Neural crest cell (in vitro differentiated cells): ENCODE results near the gene EPHA6. TPM values are rescaled to one million over a fixed set of nuclear protein-coding genes. Genes with fewer than 3 reads are reported as not detected.
"Not testable (repeated sequence)": the region's sequence is repeated elsewhere in the genome, so short reads cannot be mapped to it uniquely, and the experiment has no call there.

Experiments
- DNase-seq: peaks from one replicate; pipeline ENCODE4 v3.0.0; 2021; ENCODE audit warnings: low read depth, mixed read lengths, low spot score
- H3K27ac Mint-ChIP-seq: one replicate; pipeline ENCODE4 v1.8.0; 2021; ENCODE audit warnings: mild to moderate bottlenecking, mixed read lengths; ENCODE audit not compliant: unreplicated experiment
- H3K27me3 Mint-ChIP-seq: 2 replicates; pipeline ENCODE4 v1.8.0; 2021; ENCODE audit warnings: low read depth, mild to moderate bottlenecking, mixed read lengths
- H3K36me3 Mint-ChIP-seq: 2 replicates; pipeline ENCODE4 v1.8.0; 2021; ENCODE audit warnings: low read depth, mild to moderate bottlenecking, mixed read lengths
- H3K4me1 Mint-ChIP-seq: 2 replicates; pipeline ENCODE4 v1.8.0; 2021; ENCODE audit warnings: mixed read lengths
- H3K4me3 Mint-ChIP-seq: one replicate; pipeline ENCODE4 v1.8.0; 2021; ENCODE audit warnings: mild to moderate bottlenecking, mixed read lengths
- H3K9me3 Mint-ChIP-seq: 2 replicates; pipeline ENCODE4 v1.8.0; 2021; ENCODE audit warnings: mixed read lengths
- CTCF ChIP-seq: fragments of 200-600 bp; sonication (generic); conservative IDR thresholded peaks from 2 replicates; pipeline ENCODE4 v1.5.0; 2021; ENCODE audit warnings: antibody characterized with exemption, mild to moderate bottlenecking
- total RNA-seq: library from RNA; stranded (reverse); gene quantifications from 2 replicates; pipeline ENCODE4 v1.2.1, GENCODE V29; 2021

EPHA6 gene
- total RNA-seq, 1 donor from 2014 or later, result 0.96 TPM

GRCh38 chr3:97432914-97433313 is 618.5 kb downstream of the EPHA6 start:
- DNase-seq, result no peak
- Mint-ChIP-seq H3K4me1 (no peaks in the 10 kb centered on the region), H3K27ac (no peak overlapping the region), H3K9me3 (no peaks in the 10 kb centered on the region), H3K4me3 (no peak overlapping the region), H3K36me3 (no peaks in the 10 kb centered on the region), H3K27me3 (no peaks in the 10 kb centered on the region)
- TF ChIP-seq CTCF, result no peak

DNA sequence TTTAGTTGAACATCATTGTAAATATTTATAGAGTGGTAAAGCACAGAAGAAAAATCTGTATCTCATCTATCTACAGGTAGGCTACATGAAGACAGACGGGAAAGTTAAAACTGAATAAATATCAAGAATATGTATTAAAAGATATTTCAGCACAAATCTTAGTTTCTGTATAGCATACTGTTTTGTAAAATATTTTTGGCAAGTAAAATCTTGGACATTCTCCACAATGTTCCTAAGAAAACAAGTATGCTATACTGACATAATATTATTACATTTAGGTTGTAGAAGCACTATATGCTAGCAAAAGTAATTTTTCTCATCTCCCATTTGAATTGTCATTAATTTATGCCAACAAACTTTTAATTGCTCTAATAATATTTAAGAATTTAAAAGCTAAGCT is 623.7 kb downstream of the EPHA6 start:
- no peak for TF ChIP-seq CTCF
- Mint-ChIP-seq H3K27ac (no peak overlapping the region), H3K4me3 (no peak overlapping the region), H3K4me1 (no peaks in the 10 kb centered on the region), H3K9me3 (no peaks in the 10 kb centered on the region), H3K36me3 (no peaks in the 10 kb centered on the region), H3K27me3 (no peaks in the 10 kb centered on the region)
- DNase-seq, result no peak

DNA sequence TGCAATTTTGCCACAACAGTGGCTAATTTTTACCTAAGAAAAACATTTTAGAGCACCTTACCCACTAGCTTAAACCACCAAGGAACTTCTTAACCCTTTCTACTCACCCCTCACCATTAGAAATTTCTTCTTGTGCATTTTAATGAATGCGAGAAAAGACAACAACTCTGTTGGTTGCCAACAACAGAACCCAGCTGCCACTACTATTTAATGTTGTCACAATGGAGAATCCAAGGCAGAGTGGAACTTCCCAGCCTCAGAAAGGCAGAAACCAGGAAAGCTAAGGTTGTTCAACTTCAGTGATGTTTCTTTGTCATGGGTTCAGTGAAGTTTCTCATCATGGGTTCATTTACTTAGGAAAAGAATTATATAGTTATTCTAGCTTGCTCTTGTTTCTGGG is 625.0 kb downstream of the EPHA6 start:
- H3K4me1 Mint-ChIP-seq, result no peaks in the 10 kb centered on the region
- TF ChIP-seq CTCF, result no peak
- H3K9me3 Mint-ChIP-seq, result no peaks in the 10 kb centered on the region
- no peak for DNase-seq
- no peak overlapping the region for H3K4me3 Mint-ChIP-seq
- H3K27ac Mint-ChIP-seq, result no peak overlapping the region
- no peaks in the 10 kb centered on the region for H3K27me3 Mint-ChIP-seq
- no peaks in the 10 kb centered on the region for H3K36me3 Mint-ChIP-seq

- no peak overlapping the region for H3K4me3 Mint-ChIP-seq
- H3K27ac Mint-ChIP-seq, result no peak overlapping the region
- DNase-seq, result no peak
- H3K9me3 Mint-ChIP-seq, result no peaks in the 10 kb centered on the region
- peaks cover 6% of the 10 kb centered on the region for H3K27me3 Mint-ChIP-seq
- no peaks in the 10 kb centered on the region for H3K4me1 Mint-ChIP-seq
- H3K36me3 Mint-ChIP-seq, result no peaks in the 10 kb centered on the region
- TF ChIP-seq CTCF, result no peak
Observed at GRCh38 chr3:97464035-97464434, 649.6 kb downstream of the EPHA6 start.

DNA sequence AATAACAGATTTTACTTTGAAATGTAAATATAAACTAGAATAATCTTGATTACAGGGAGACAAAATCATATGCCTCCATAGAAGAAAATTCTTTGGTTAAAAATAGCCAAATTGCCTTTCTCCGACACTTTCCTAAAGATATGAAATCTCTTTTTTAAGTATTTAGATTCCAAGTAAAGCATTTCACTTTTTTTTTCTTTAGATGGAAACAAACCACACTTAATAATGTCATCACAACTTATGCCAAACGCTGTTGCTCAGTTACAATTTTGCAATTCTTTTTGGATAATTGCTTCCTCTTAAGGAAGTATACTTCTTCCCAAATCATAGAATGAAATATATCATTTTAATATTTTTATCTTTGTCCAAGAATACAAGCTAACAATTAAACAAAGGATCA is 656.1 kb downstream of the EPHA6 start:
- H3K27ac Mint-ChIP-seq, result no peak overlapping the region
- H3K27me3 Mint-ChIP-seq, result peaks cover 8% of the 10 kb centered on the region
- H3K4me3 Mint-ChIP-seq, result no peak overlapping the region
- DNase-seq, result no peak
- H3K4me1 Mint-ChIP-seq, result no peaks in the 10 kb centered on the region
- H3K9me3 Mint-ChIP-seq, result no peaks in the 10 kb centered on the region
- no peak for TF ChIP-seq CTCF
- no peaks in the 10 kb centered on the region for H3K36me3 Mint-ChIP-seq

GRCh38 chr3:97479740-97480139 is 665.3 kb downstream of the EPHA6 start:
- DNase-seq, result no peak
- H3K4me1 Mint-ChIP-seq, result no peaks in the 10 kb centered on the region
- H3K9me3 Mint-ChIP-seq, result no peaks in the 10 kb centered on the region
- no peak overlapping the region for H3K27ac Mint-ChIP-seq
- no peak overlapping the region for H3K4me3 Mint-ChIP-seq
- H3K36me3 Mint-ChIP-seq, result no peaks in the 10 kb centered on the region
- no peak for TF ChIP-seq CTCF
- H3K27me3 Mint-ChIP-seq, result no peaks in the 10 kb centered on the region

- not testable (repeated sequence) for H3K4me1 Mint-ChIP-seq, H3K4me3 Mint-ChIP-seq, H3K36me3 Mint-ChIP-seq, H3K9me3 Mint-ChIP-seq, DNase-seq, H3K27me3 Mint-ChIP-seq, H3K27ac Mint-ChIP-seq
Observed at GRCh38 chr3:97480696-97481289, 666.4 kb downstream of the EPHA6 start.
